Ishikawa (cell line): ENCODE measurements around the gene ANKRD55.

Experiments used
- EGR1 ChIP-seq: IDR thresholded peaks from 2 replicates; pipeline ENCODE4 v1.6.1; 2012
- EP300 ChIP-seq: IDR thresholded peaks from 2 replicates; pipeline ENCODE4 v1.6.1; 2012; ENCODE audit warnings: borderline replicate concordance
- NFIC ChIP-seq: IDR thresholded peaks from 2 replicates; pipeline ENCODE4 v1.6.1; 2012
- TAF1 ChIP-seq: IDR thresholded peaks from 2 replicates; pipeline ENCODE4 v1.6.1; 2012; ENCODE audit warnings: low read depth, mild to moderate bottlenecking

GRCh38 chr5:56282216-56282615 lies 49.1 kb upstream of the ANKRD55 start:
- TF ChIP-seq EP300 = no peak
- no peak for TF ChIP-seq NFIC
- no peak for TF ChIP-seq EGR1
- no peak for TF ChIP-seq TAF1
